Keratinocyte (primary cell): Measurements from ENCODE around the gene CATSPERE. TPM values are rescaled to one million over a fixed set of nuclear protein-coding genes. Genes with fewer than 3 reads are reported as not detected.

Source experiments
- DNase-seq: peaks from one replicate; pipeline ENCODE4 v3.0.0-alpha.2; 2011; ENCODE audit warnings: low read depth, missing footprints, low spot score
- FAIRE-seq: peaks from 2 replicates; lab custom pipeline; 2011; peaks lifted over from hg19 to GRCh38; lab: Jason Lieb, UNC
- H2AFZ ChIP-seq: 2 replicates; pipeline ENCODE4 v1.6.0; 2012; ENCODE audit warnings: low read length, control low read depth, inconsistent platforms; ENCODE audit not compliant: control insufficient read depth
- H3K27ac ChIP-seq: 2 replicates; pipeline ENCODE4 v1.5.1; 2011; ENCODE audit warnings: low read length; ENCODE audit not compliant: control insufficient read depth, insufficient read depth
- H3K27me3 ChIP-seq: 3 replicates; pipeline ENCODE4 v1.6.0; 2011; ENCODE audit warnings: low read length; ENCODE audit not compliant: control insufficient read depth, insufficient read depth; ENCODE audit errors: extremely low read depth
- H3K36me3 ChIP-seq, 2 experiments: 2 replicates in 1 of 2; 3 replicates in 1 of 2; pipeline ENCODE4 v1.5.1; 2011; ENCODE audit warnings: low read length in 2 of 2, mild to moderate bottlenecking in 1 of 2; ENCODE audit not compliant: control insufficient read depth in 2 of 2, insufficient read depth in 2 of 2; ENCODE audit errors: extremely low read depth in 1 of 2
- H3K4me1 ChIP-seq: 3 replicates; pipeline ENCODE4 v1.5.1; 2011; ENCODE audit warnings: low read length; ENCODE audit not compliant: control insufficient read depth, insufficient read depth; ENCODE audit errors: extremely low read depth
- H3K4me2 ChIP-seq: 3 replicates; pipeline ENCODE4 v1.6.0; 2011; ENCODE audit warnings: low read depth, low read length; ENCODE audit not compliant: control insufficient read depth, insufficient read depth; ENCODE audit errors: extremely low read depth
- H3K4me3 ChIP-seq, 3 experiments: fragments of 200-600 bp in 1 of 3; sonication (generic) in 1 of 3; 2 replicates in 2 of 3; 3 replicates in 1 of 3; pipeline ENCODE4 v1.5.1; 2011 to 2016; ENCODE audit warnings: low read length in 3 of 3, mild to moderate bottlenecking in 3 of 3, control low read depth in 2 of 3, inconsistent platforms in 1 of 3, low read depth in 1 of 3, mixed read lengths in 1 of 3, mixed run types in 1 of 3, moderate library complexity in 1 of 3; ENCODE audit not compliant: control insufficient read depth in 2 of 3, insufficient read depth in 2 of 3; ENCODE audit errors: extremely low read depth in 1 of 3
- H3K79me2 ChIP-seq: 2 replicates; pipeline ENCODE4 v1.6.0; 2012; ENCODE audit warnings: low read length; ENCODE audit not compliant: control insufficient read depth, insufficient read depth
- H3K9ac ChIP-seq: 3 replicates; pipeline ENCODE4 v1.6.0; 2011; ENCODE audit warnings: low read length; ENCODE audit not compliant: control insufficient read depth, insufficient read depth; ENCODE audit errors: extremely low read depth
- H3K9me1 ChIP-seq: 3 replicates; pipeline ENCODE4 v1.6.0; 2011; ENCODE audit warnings: low read length; ENCODE audit not compliant: control insufficient read depth, insufficient read depth; ENCODE audit errors: extremely low read depth
- H3K9me3 ChIP-seq: 2 replicates; pipeline ENCODE4 v1.5.1; 2012; ENCODE audit warnings: low read depth, low read length; ENCODE audit not compliant: control insufficient read depth
- H4K20me1 ChIP-seq: 3 replicates; pipeline ENCODE4 v1.6.0; 2011; ENCODE audit warnings: low read length; ENCODE audit not compliant: control insufficient read depth, insufficient read depth; ENCODE audit errors: extremely low read depth
- CTCF ChIP-seq, 3 experiments: IDR thresholded peaks in 1 of 3; conservative IDR thresholded peaks in 1 of 3; optimal IDR thresholded peaks in 1 of 3; 2 replicates in 2 of 3; 3 replicates in 1 of 3; pipeline versions ENCODE3 to v1.5.1; 2011; ENCODE audit warnings: low read length in 3 of 3, mild to moderate bottlenecking in 3 of 3, moderate library complexity in 2 of 3, control low read depth in 1 of 3, inconsistent platforms in 1 of 3; ENCODE audit not compliant: insufficient read depth in 2 of 3; ENCODE audit errors: extremely low read depth in 1 of 3
- EZH2 ChIP-seq: IDR thresholded peaks from one replicate; pipeline ENCODE4 v1.6.1; 2012; ENCODE audit warnings: inconsistent platforms, mild to moderate bottlenecking, low read length, moderate library complexity
- dilution Hi-C: fragments of 300-500 bp; cut with MboI; formaldehyde crosslinking; loops from one replicate; pipeline ENCODE4 v1.7.0; 2020; ENCODE audit warnings: low sequenced_read_pairs; ENCODE audit not compliant: extremely low pct_ligation_motif_present
- polyA plus RNA-seq, 5 experiments: library from polyadenylated mRNA; depleted of rRNA in 3 of 5; stranded (reverse) in 3 of 5; stranded (forward) in 1 of 5; unstranded in 1 of 5; fragments of >200 nt; gene quantifications; 1 replicate in 1 of 5; 2 replicates in 3 of 5; 3 replicates in 1 of 5; pipeline versions ENCODE4 v1.2.1 to v1.2.3, GENCODE V29; 2011 to 2012; ENCODE audit warnings: missing spikeins in 2 of 5, low read depth in 1 of 5, low replicate concordance in 1 of 5

The CATSPERE gene
- polyA plus RNA-seq, 1 donor (not counting 4 experiments of a cell fraction or from before 2014, with no cell fraction given): 0.42 TPM

GRCh38 chr1:244515680-244516079 lies 54.6 kb downstream of the CATSPERE start:
- no peak for FAIRE-seq
- H3K4me2 ChIP-seq: no peak overlapping the region
- no peak overlapping the region for H3K9ac ChIP-seq
- H3K9me1 ChIP-seq: no peaks in the 10 kb centered on the region
- no peaks in the 10 kb centered on the region for H3K79me2 ChIP-seq
- H4K20me1 ChIP-seq: no peaks in the 10 kb centered on the region
- no peak for TF ChIP-seq EZH2
- TF ChIP-seq CTCF (optimal IDR thresholded peaks at IDR 0.05 in 1 of 3, IDR thresholded peaks at IDR 0.05 in 1 of 3, conservative IDR thresholded peaks at IDR 0.05 in 1 of 3; ENCODE audit: extremely low read depth in 1 of 3, insufficient read depth in 2 of 3, low read length in 3 of 3): no peak
- H3K4me1 ChIP-seq: no peaks in the 10 kb centered on the region
- H3K36me3 ChIP-seq: no peaks in the 10 kb centered on the region
- no peak overlapping the region for H2AFZ ChIP-seq
- no peak overlapping the region for H3K4me3 ChIP-seq
- H3K27me3 ChIP-seq: no peaks in the 10 kb centered on the region
- no peak overlapping the region for H3K27ac ChIP-seq
- H3K9me3 ChIP-seq: no peaks in the 10 kb centered on the region
- dilution Hi-C loops: no loop called here
- DNase-seq: no peak

GRCh38 chr1:244536316-244536715 lies 75.2 kb downstream of the CATSPERE start:
- H3K36me3 ChIP-seq: no peaks in the 10 kb centered on the region
- H3K9me1 ChIP-seq: no peaks in the 10 kb centered on the region
- dilution Hi-C loops: no loop called here
- no peaks in the 10 kb centered on the region for H3K79me2 ChIP-seq
- H4K20me1 ChIP-seq: no peaks in the 10 kb centered on the region
- H3K9ac ChIP-seq: no peak overlapping the region
- no peaks in the 10 kb centered on the region for H3K9me3 ChIP-seq
- TF ChIP-seq EZH2 (no peak), CTCF (optimal IDR thresholded peaks at IDR 0.05 in 1 of 3, IDR thresholded peaks at IDR 0.05 in 1 of 3, conservative IDR thresholded peaks at IDR 0.05 in 1 of 3; ENCODE audit: extremely low read depth in 1 of 3, insufficient read depth in 2 of 3, low read length in 3 of 3) (no peak)
- H3K27ac ChIP-seq: no peak overlapping the region
- no peaks in the 10 kb centered on the region for H3K4me1 ChIP-seq
- DNase-seq (no peak), FAIRE-seq (no peak)
- no peaks in the 10 kb centered on the region for H3K27me3 ChIP-seq
- no peak overlapping the region for H3K4me3 ChIP-seq
- no peak overlapping the region for H3K4me2 ChIP-seq
- no peak overlapping the region for H2AFZ ChIP-seq
